Measurements from ENCODE around the gene ERICH6. TPM values are rescaled to one million over a fixed set of nuclear protein-coding genes. Genes with fewer than 3 reads are reported as not detected.

ERICH6 gene
- polyA plus RNA-seq, 3 donors = 0.04 TPM; not detected in 2

GRCh38 chr3:150710097-150710496, 6.4 kb upstream of the ERICH6 start:
- Histone ChIP-seq H2AFZ (ENCODE audit: insufficient read depth, low read depth, low read length, poor library complexity, severe bottlenecking) (no peak overlapping the region), H3K27ac (ENCODE audit: low read depth in 1 of 2, low read length in 2 of 2) (no peak overlapping the region), H3K4me2 (replicated peaks; ENCODE audit: extremely low read depth, low read length, poor library complexity, severe bottlenecking) (no peak overlapping the region), H3K79me2 (ENCODE audit: insufficient read depth, low read length) (no peaks in the 10 kb centered on the region), H4K20me1 (ENCODE audit: insufficient read depth, low read length) (no peaks in the 10 kb centered on the region), H3K4me1 (ENCODE audit: control insufficient read depth in 1 of 2, insufficient read depth in 2 of 2, low read length in 2 of 2) (no peaks in the 10 kb centered on the region), H3K27me3 (ENCODE audit: control insufficient read depth in 2 of 2, insufficient read depth in 2 of 2, low read length in 2 of 2) (no peaks in the 10 kb centered on the region), H3K36me3 (replicated peaks in 1 of 2; ENCODE audit: control insufficient read depth in 1 of 2, insufficient read depth in 2 of 2, low read length in 2 of 2) (no peaks in the 10 kb centered on the region), H3K9ac (ENCODE audit: insufficient read depth, low read length, poor library complexity, severe bottlenecking) (no peak overlapping the region), H3K4me3 (replicated peaks in 1 of 3; ENCODE audit: low read depth in 2 of 3, low read length in 3 of 3) (no peak overlapping the region), H3K9me3 (replicated peaks in 1 of 2; ENCODE audit: control insufficient read depth in 1 of 2, insufficient read depth in 1 of 2, low read length in 2 of 2) (peaks cover 0 to 3% of the 10 kb centered on the region in 2 donors)
- Mint-ChIP-seq H3K27ac (no peak overlapping the region), H3K4me1 (no peaks in the 10 kb centered on the region), H3K36me3 (no peaks in the 10 kb centered on the region), H3K9me3 (peaks cover 0 to 11% (median 3%) of the 10 kb centered on the region in 7 donors), H3K4me3 (no peak overlapping the region), H3K27me3 (ENCODE audit: low read depth in 3 of 3) (peaks cover 0 to 3% (median under 1%) of the 10 kb centered on the region in 3 donors)
- 100% methylated on average over 2 of the region's 2 CpGs for WGBS (ENCODE audit: insufficient coverage)
- intact Hi-C loops (cut with micrococcal nuclease) = no loop called here
- no peak for TF ChIP-seq CTCF (IDR thresholded peaks at IDR 0.05)
- DNase-seq = no peak

GRCh38 chr3:150703299-150703755, 393 bp downstream of the ERICH6 start:
- Mint-ChIP-seq H3K27me3 (ENCODE audit: low read depth in 3 of 3) (peaks cover 3 to 11% (median 4%) of the 10 kb centered on the region in 3 donors), H3K9me3 (peaks cover 0 to 4% (median 2%) of the 10 kb centered on the region in 7 donors), H3K4me3 (peak overlapping the region; percentile 92 to 95), H3K36me3 (no peaks in the 10 kb centered on the region), H3K27ac (peak overlapping the region; percentile 93 to 99 (median 98)), H3K4me1 (peaks cover 16% of the 10 kb centered on the region)
- Histone ChIP-seq H3K4me3 (replicated peaks in 1 of 3; ENCODE audit: low read depth in 2 of 3, low read length in 3 of 3) (peak overlapping the region; percentile 62 to 77 (median 77)), H3K27ac (ENCODE audit: low read depth in 1 of 2, low read length in 2 of 2) (peak overlapping the region; percentile 87 to 89), H3K79me2 (ENCODE audit: insufficient read depth, low read length) (no peaks in the 10 kb centered on the region), H3K9ac (ENCODE audit: insufficient read depth, low read length, poor library complexity, severe bottlenecking) (peak overlapping the region; percentile 84), H4K20me1 (ENCODE audit: insufficient read depth, low read length) (no peaks in the 10 kb centered on the region), H2AFZ (ENCODE audit: insufficient read depth, low read depth, low read length, poor library complexity, severe bottlenecking) (peak overlapping the region; percentile 94), H3K4me2 (replicated peaks; ENCODE audit: extremely low read depth, low read length, poor library complexity, severe bottlenecking) (peak overlapping the region; percentile 78), H3K27me3 (ENCODE audit: control insufficient read depth in 2 of 2, insufficient read depth in 2 of 2, low read length in 2 of 2) (no peaks in the 10 kb centered on the region), H3K4me1 (ENCODE audit: control insufficient read depth in 1 of 2, insufficient read depth in 2 of 2, low read length in 2 of 2) (peaks cover 12 to 13% of the 10 kb centered on the region in 2 donors), H3K36me3 (replicated peaks in 1 of 2; ENCODE audit: control insufficient read depth in 1 of 2, insufficient read depth in 2 of 2, low read length in 2 of 2) (no peaks in the 10 kb centered on the region), H3K9me3 (replicated peaks in 1 of 2; ENCODE audit: control insufficient read depth in 1 of 2, insufficient read depth in 1 of 2, low read length in 2 of 2) (peaks cover 0 to 3% of the 10 kb centered on the region in 2 donors)
- intact Hi-C loops (cut with micrococcal nuclease) = no loop called here
- 6% methylated on average over 29 of the region's 29 CpGs for WGBS (ENCODE audit: insufficient coverage)
- no peak for TF ChIP-seq CTCF (IDR thresholded peaks at IDR 0.05)
- DNase-seq = no peak

All from CD14-positive monocyte (primary cell).